Endodermal cell (in vitro differentiated cells): ENCODE results near the gene SMPX. TPM values are rescaled to one million over a fixed set of nuclear protein-coding genes. Genes with fewer than 3 reads are reported as not detected.

Experiments
- DNase-seq: peaks from one replicate; pipeline ENCODE4 v3.0.0-alpha.2; 2017
- H3K27ac ChIP-seq: 2 replicates; pipeline ENCODE4 v1.5.1; 2013; ENCODE audit warnings: mild to moderate bottlenecking, low read depth, low read length, moderate library complexity
- H3K27me3 ChIP-seq: 2 replicates; pipeline ENCODE4 v1.6.1; 2013; ENCODE audit warnings: mild to moderate bottlenecking, low read length, moderate library complexity; ENCODE audit not compliant: insufficient read depth, control insufficient read depth, poor library complexity, severe bottlenecking
- H3K36me3 ChIP-seq: 2 replicates; pipeline ENCODE4 v1.7.0; 2013; ENCODE audit warnings: mild to moderate bottlenecking, low read length, moderate library complexity; ENCODE audit not compliant: control insufficient read depth, insufficient read depth
- H3K4me1 ChIP-seq: one replicate; pipeline ENCODE4 v1.7.0; 2013; ENCODE audit warnings: low read length; ENCODE audit not compliant: control insufficient read depth, insufficient read depth
- H3K4me3 ChIP-seq: 2 replicates; pipeline ENCODE4 v1.5.1; 2013; ENCODE audit warnings: mild to moderate bottlenecking, low read length, moderate library complexity
- H3K9ac ChIP-seq: 2 replicates; pipeline ENCODE4 v1.6.1; 2013; ENCODE audit warnings: mild to moderate bottlenecking, low read length, moderate library complexity; ENCODE audit not compliant: poor library complexity, severe bottlenecking; ENCODE audit errors: extremely low read depth
- H3K9me3 ChIP-seq: 2 replicates; pipeline ENCODE4 v1.6.1; 2013; ENCODE audit warnings: mild to moderate bottlenecking, low read length, moderate library complexity; ENCODE audit not compliant: control insufficient read depth
- H3K27ac Mint-ChIP-seq: 2 replicates; pipeline ENCODE4 v1.8.0; 2020; ENCODE audit warnings: mixed read lengths
- H3K27me3 Mint-ChIP-seq: 2 replicates; pipeline ENCODE4 v1.8.0; 2021; ENCODE audit warnings: mild to moderate bottlenecking, mixed read lengths; ENCODE audit not compliant: insufficient read depth
- H3K36me3 Mint-ChIP-seq: 2 replicates; pipeline ENCODE4 v1.8.0; 2020; ENCODE audit warnings: low read depth, mixed read lengths
- H3K4me1 Mint-ChIP-seq: 2 replicates; pipeline ENCODE4 v1.8.0; 2020; ENCODE audit warnings: mixed read lengths
- H3K4me3 Mint-ChIP-seq: 2 replicates; pipeline ENCODE4 v1.8.0; 2020; ENCODE audit warnings: mild to moderate bottlenecking, moderate library complexity, mixed read lengths
- H3K9me3 Mint-ChIP-seq: 2 replicates; pipeline ENCODE4 v1.8.0; 2020; ENCODE audit warnings: mild to moderate bottlenecking, mixed read lengths
- CTCF ChIP-seq: fragments of 200-600 bp; sonication (generic); conservative IDR thresholded peaks from 2 replicates; pipeline ENCODE4 v1.5.0; 2021; ENCODE audit warnings: antibody characterized with exemption, mild to moderate bottlenecking
- WGBS, 2 experiments: methylation state at CpG; one replicate each; pipeline versions ENCODE4 v1.1.5 to v1.1.7; 2013; ENCODE audit warnings: missing lambda C conversion rate in 2 of 2, mixed read lengths in 1 of 2; ENCODE audit not compliant: insufficient coverage in 1 of 2, insufficient read length in 1 of 2; 5-methylcytosine and 5-hydroxymethylcytosine counted together
- total RNA-seq, 2 donors: library from RNA; stranded (reverse); fragmentation: NEBNext Ultra II Directional in 1 of 2; extraction: Animal tissue kit (Norgen Biotek cat#: 25700) in 1 of 2; gene quantifications; 2 replicates in 1 of 2; 3 replicates in 1 of 2; pipeline ENCODE4 v1.2.1, GENCODE V29; 2021

Gene SMPX
- total RNA-seq, 2 donors from 2014 or later = 0.31 TPM; not detected in 1

DNA sequence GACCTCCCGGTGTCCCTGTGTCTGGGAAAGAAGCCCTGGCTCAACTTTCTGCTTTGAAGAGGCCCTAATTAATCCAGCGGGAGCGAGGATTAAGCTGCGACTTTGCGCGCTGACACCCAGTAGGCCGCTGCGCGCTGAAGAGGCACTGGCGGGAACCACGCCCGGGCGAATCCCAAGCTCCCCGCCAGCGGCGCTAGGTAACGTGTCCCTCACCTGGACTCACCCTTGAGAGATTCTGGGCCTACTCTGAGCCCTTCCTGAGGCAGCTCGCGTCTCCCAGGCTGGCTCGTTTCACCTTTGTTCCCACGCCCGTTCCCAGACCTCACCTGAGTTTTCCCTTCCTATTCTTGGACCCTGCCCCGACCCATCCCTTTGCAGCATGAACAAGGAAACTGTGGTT is 99.2 kb downstream of the SMPX start:
- H3K4me3 Mint-ChIP-seq = peak overlapping the region; percentile 37
- DNase-seq = no peak

DNA sequence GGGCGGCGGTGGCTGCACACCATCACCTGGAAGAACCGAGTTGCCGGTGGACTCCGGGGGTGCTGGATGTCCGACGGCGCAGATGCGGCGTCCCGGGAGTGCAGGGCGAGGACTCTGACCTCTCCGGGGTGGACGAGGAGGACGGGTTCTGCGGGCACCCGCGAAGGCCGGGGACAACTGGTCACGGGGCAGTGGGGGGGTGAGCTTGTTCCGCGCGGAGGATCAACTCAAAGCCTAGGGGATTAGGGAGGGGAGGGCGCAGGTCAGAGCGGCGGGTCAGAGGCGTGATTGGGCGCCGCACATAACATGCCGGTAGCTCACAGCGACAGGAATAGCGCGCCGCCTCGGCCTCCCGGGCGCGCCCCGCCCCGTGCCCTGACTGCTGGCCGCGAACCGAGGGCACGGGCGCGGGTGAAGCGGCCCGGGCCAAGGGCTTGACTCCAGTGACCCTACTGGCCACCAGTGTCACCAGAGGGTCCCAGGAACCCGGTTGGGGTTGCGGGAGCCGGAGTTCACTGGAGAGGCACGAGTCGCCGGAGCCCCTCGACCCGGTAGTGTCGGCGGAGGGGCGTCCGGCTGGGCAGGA is 99.7 kb downstream of the SMPX start, which contains the start of gene KLHL34:
KLHL34 (minus strand) TSS at position 179 of the 586 bp plus-strand sequence. CDS start 542 bp downstream, outside the sequence.
- H3K36me3 ChIP-seq = no peaks in the 10 kb centered on the region
- Mint-ChIP-seq H3K4me1 (peaks cover 6% of the 10 kb centered on the region), H3K36me3 (peaks cover 10% of the 10 kb centered on the region), H3K4me3 (peak within 1 kb of the TSS; percentile 37), H3K27me3 (peaks cover 2% of the 10 kb centered on the region), H3K27ac (no peak within 1 kb of the TSS), H3K9me3 (peaks cover 13% of the 10 kb centered on the region)
- H3K27ac ChIP-seq = no peak within 1 kb of the TSS
- no peaks in the 10 kb centered on the region for H3K9me3 ChIP-seq
- WGBS, 2 experiments = 36 to 55% methylated on average over 10 to 60 of the region's 60 CpGs
- no peak for TF ChIP-seq CTCF
- H3K27me3 ChIP-seq = peaks cover 9% of the 10 kb centered on the region
- H3K9ac ChIP-seq = no peak within 1 kb of the TSS
- no peak within 1 kb of the TSS for H3K4me3 ChIP-seq
- H3K4me1 ChIP-seq = no peaks in the 10 kb centered on the region
- no peak for DNase-seq

More for the DNA sequence above, 99.2 kb downstream of the SMPX start:
- H3K4me3 ChIP-seq = no peak overlapping the region
- H3K9me3 ChIP-seq = no peaks in the 10 kb centered on the region
- no peaks in the 10 kb centered on the region for H3K4me1 ChIP-seq
- H3K27ac ChIP-seq = no peak overlapping the region
- no peak overlapping the region for H3K9ac ChIP-seq
- Mint-ChIP-seq H3K4me1 (peaks cover 6% of the 10 kb centered on the region), H3K9me3 (peaks cover 13% of the 10 kb centered on the region), H3K27ac (no peak overlapping the region), H3K27me3 (peaks cover 2% of the 10 kb centered on the region), H3K36me3 (peaks cover 10% of the 10 kb centered on the region)
- no peak for TF ChIP-seq CTCF
- WGBS, 2 experiments = 30 to 43% methylated on average over 2 to 23 of the region's 23 CpGs
- H3K36me3 ChIP-seq = no peaks in the 10 kb centered on the region
- H3K27me3 ChIP-seq = peaks cover 9% of the 10 kb centered on the region

DNA sequence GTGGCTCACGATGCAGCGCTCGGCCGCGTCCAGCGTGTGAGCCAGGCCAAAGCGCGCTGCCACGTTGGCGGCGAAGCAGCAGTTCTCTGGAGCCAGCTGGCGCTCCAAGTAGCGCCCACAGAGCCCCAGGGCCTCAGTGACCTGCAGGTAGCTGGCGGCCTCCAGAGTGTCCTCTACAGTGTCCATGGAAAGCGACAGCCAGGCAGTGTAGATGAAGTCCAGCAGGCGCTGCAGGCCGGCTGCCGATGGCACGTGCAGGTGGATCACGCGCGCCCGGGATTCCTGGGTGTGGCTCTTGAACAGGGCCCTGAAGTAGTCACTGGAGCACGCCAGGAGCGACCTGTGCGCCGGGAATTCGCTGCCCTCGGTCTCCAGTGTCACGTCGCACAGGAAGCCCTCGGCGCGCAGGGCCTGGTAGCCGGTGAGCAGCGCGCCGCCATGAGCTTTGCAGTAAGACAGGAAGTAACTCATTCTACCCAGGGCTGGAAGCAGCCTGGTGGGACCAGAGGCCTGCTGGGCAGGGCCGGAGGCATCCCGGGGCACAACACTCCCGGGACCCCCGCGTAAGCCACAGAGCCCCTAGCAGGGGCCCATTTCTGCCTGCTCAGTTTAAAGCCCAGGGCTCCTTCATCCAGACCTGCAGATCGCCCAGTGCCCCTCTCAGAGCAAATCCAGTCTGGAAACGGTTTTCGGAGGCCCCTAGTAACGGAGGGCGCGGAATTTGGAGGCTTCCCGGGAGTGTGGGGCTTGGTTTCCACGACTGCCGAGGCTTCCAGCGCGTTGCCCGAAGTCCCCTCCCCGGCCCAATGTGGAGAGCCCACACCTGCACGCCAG is 100.4 kb downstream of the SMPX start:
- Histone ChIP-seq H3K36me3 (no peaks in the 10 kb centered on the region), H3K9ac (no peak overlapping the region), H3K27me3 (peaks cover 9% of the 10 kb centered on the region), H3K9me3 (no peaks in the 10 kb centered on the region), H3K4me3 (no peak overlapping the region), H3K27ac (no peak overlapping the region), H3K4me1 (no peaks in the 10 kb centered on the region)
- DNase-seq = no peak
- no peak for TF ChIP-seq CTCF
- WGBS, 2 experiments = 95 to 96% methylated on average over 21 to 57 of the region's 57 CpGs
- Mint-ChIP-seq H3K4me1 (peaks cover 6% of the 10 kb centered on the region), H3K36me3 (peaks cover 10% of the 10 kb centered on the region), H3K4me3 (peak overlapping the region; percentile 37), H3K27ac (no peak overlapping the region), H3K27me3 (peaks cover 2% of the 10 kb centered on the region), H3K9me3 (peaks cover 13% of the 10 kb centered on the region)
